Esophagus muscularis mucosa (tissue), 4 donors: Measurements from ENCODE around the gene DUSP22. TPM values are rescaled to one million over a fixed set of nuclear protein-coding genes. Genes with fewer than 3 reads are reported as not detected.

Experiments used
- DNase-seq: peaks from one replicate; pipeline ENCODE4 v3.0.0-alpha.2; 2017; ENCODE audit errors: extremely low spot score
- H3K27ac ChIP-seq, 4 donors: fragments of 200-600 bp; sonication (generic); replicated peaks in 1 of 4; 1 replicate in 3 of 4; 2 replicates in 1 of 4; pipeline ENCODE4 v1.5.1; 2016 to 2019; ENCODE audit warnings: mild to moderate bottlenecking in 1 of 4
- H3K27me3 ChIP-seq, 4 donors: fragments of 200-600 bp; sonication (generic); one replicate each; pipeline versions ENCODE4 v1.5.1 to v1.6.0; 2016 to 2019
- H3K36me3 ChIP-seq, 4 donors: fragments of 200-600 bp; sonication (generic); one replicate each; pipeline ENCODE4 v1.5.1; 2016 to 2019
- H3K4me1 ChIP-seq, 4 donors: fragments of 200-600 bp; sonication (generic); one replicate each; pipeline ENCODE4 v1.5.1; 2016 to 2019
- H3K4me3 ChIP-seq, 4 donors: fragments of 200-600 bp; sonication (generic); 1 replicate in 2 of 4; 2 replicates in 2 of 4; pipeline ENCODE4 v1.5.1; 2016 to 2019; ENCODE audit warnings: mild to moderate bottlenecking in 4 of 4, moderate library complexity in 1 of 4
- H3K9me3 ChIP-seq, 4 donors: fragments of 200-600 bp; sonication (generic); 1 replicate in 3 of 4; 2 replicates in 1 of 4; pipeline ENCODE4 v1.5.1; 2016 to 2019
- CTCF ChIP-seq, 3 experiments: fragments of 200-600 bp in 2 of 3; fragments of 450-650 bp in 1 of 3; sonication (generic) in 2 of 3; IDR thresholded peaks; one replicate each; pipeline ENCODE4 v1.5.1; 2017 to 2019; ENCODE audit warnings: antibody characterized with exemption in 3 of 3, mild to moderate bottlenecking in 2 of 3, moderate library complexity in 1 of 3
- EP300 ChIP-seq: sonication (generic); formaldehyde crosslinking; IDR thresholded peaks from one replicate; pipeline ENCODE4 v1.6.1; 2017; ENCODE audit warnings: antibody characterized with exemption
- POLR2A ChIP-seq: fragments of 450-650 bp; IDR thresholded peaks from one replicate; pipeline ENCODE4 v1.6.1; 2017; ENCODE audit warnings: antibody characterized with exemption, moderate library complexity, mild to moderate bottlenecking, low read depth
- POLR2AphosphoS5 ChIP-seq, 2 donors: sonication (generic); formaldehyde crosslinking; IDR thresholded peaks; one replicate each; pipeline ENCODE4 v1.6.1; 2017; ENCODE audit warnings: antibody characterized with exemption in 2 of 2
- WGBS: methylation state at CpG from one replicate; pipeline ENCODE4 v1.1.5; 2018; 5-methylcytosine and 5-hydroxymethylcytosine counted together
- intact Hi-C: fragments of 100-400 bp; cut with DNase I; formaldehyde crosslinking; loops from one replicate; pipeline ENCODE4 v1.15.1; 2023
- total RNA-seq, 4 donors: library from RNA; depleted of rRNA; stranded (reverse); fragments of >200 nt; gene quantifications; one replicate each; pipeline versions ENCODE4 v1.1.0 to v1.2.1, GENCODE V29; 2016

Gene DUSP22
- total RNA-seq, 4 donors from 2014 or later, result 67.7 to 95.6 (median 73.7) TPM

- WGBS, result 89% methylated on average over 6 of the region's 6 CpGs
- H3K36me3 ChIP-seq, result peaks cover 0 to 13% (median 4%) of the 10 kb centered on the region in 4 donors
- TF ChIP-seq CTCF (IDR thresholded peaks at IDR 0.05) (no peak), POLR2A (no peak), EP300 (no peak), POLR2AphosphoS5 (IDR thresholded peaks at IDR 0.05) (no peak)
- intact Hi-C loops, result no loop called here
- peaks cover 0 to 3% (median 0%) of the 10 kb centered on the region in 4 donors for H3K27me3 ChIP-seq
- no peak overlapping the region for H3K27ac ChIP-seq
- H3K4me1 ChIP-seq, result peaks cover 31 to 41% (median 35%) of the 10 kb centered on the region in 4 donors
- DNase-seq, result no peak
- H3K4me3 ChIP-seq, result no peak overlapping the region
- no peaks in the 10 kb centered on the region for H3K9me3 ChIP-seq
Measured at GRCh38 chr6:300026-300425, 7.7 kb downstream of the DUSP22 start.

- intact Hi-C loops, result no loop called here
Measured at GRCh38 chr6:300494-301198, 8.4 kb downstream of the DUSP22 start.

GRCh38 chr6:301526-301925 is 9.2 kb downstream of the DUSP22 start:
- H3K4me3 ChIP-seq, result no peak overlapping the region
- WGBS, result 84% methylated on average over 8 of the region's 8 CpGs
- DNase-seq, result no peak

More at GRCh38 chr6:300494-301198, 8.4 kb downstream of the DUSP22 start:
- H3K4me3 ChIP-seq, result no peak overlapping the region
- 86% methylated on average over 10 of the region's 10 CpGs for WGBS
- H3K4me1 ChIP-seq, result peaks cover 31 to 35% (median 33%) of the 10 kb centered on the region in 4 donors
- H3K36me3 ChIP-seq, result peaks cover 0 to 16% (median 7%) of the 10 kb centered on the region in 4 donors
- peaks cover 0 to 3% (median 0%) of the 10 kb centered on the region in 4 donors for H3K27me3 ChIP-seq
- H3K9me3 ChIP-seq, result no peaks in the 10 kb centered on the region
- no peak for DNase-seq
- TF ChIP-seq POLR2AphosphoS5 (IDR thresholded peaks at IDR 0.05) (no peak), CTCF (IDR thresholded peaks at IDR 0.05) (no peak), POLR2A (no peak), EP300 (no peak)
- no peak overlapping the region for H3K27ac ChIP-seq

GRCh38 chr6:301929-302705 is 9.8 kb downstream of the DUSP22 start:
- Histone ChIP-seq H3K9me3 (no peaks in the 10 kb centered on the region), H3K27ac (no peak overlapping the region), H3K36me3 (peaks cover 0 to 16% (median 10%) of the 10 kb centered on the region in 4 donors), H3K4me3 (no peak overlapping the region), H3K27me3 (peaks cover 0 to 3% (median 0%) of the 10 kb centered on the region in 4 donors), H3K4me1 (peaks cover 22 to 30% (median 27%) of the 10 kb centered on the region in 4 donors)
- no peak for DNase-seq
- TF ChIP-seq EP300 (no peak), POLR2A (no peak), POLR2AphosphoS5 (IDR thresholded peaks at IDR 0.05) (no peak), CTCF (IDR thresholded peaks at IDR 0.05) (no peak)
- intact Hi-C loops, result no loop called here
- WGBS, result 89% methylated on average over 20 of the region's 20 CpGs

More at GRCh38 chr6:301526-301925, 9.2 kb downstream of the DUSP22 start:
- peaks cover 0 to 16% (median 7%) of the 10 kb centered on the region in 4 donors for H3K36me3 ChIP-seq
- intact Hi-C loops, result no loop called here
- peaks cover 24 to 30% (median 27%) of the 10 kb centered on the region in 4 donors for H3K4me1 ChIP-seq
- TF ChIP-seq CTCF (IDR thresholded peaks at IDR 0.05), result no peak
- no peak overlapping the region for H3K27ac ChIP-seq
- no peaks in the 10 kb centered on the region for H3K9me3 ChIP-seq
- peaks cover 0 to 3% (median 0%) of the 10 kb centered on the region in 4 donors for H3K27me3 ChIP-seq
